A673 (cell line): ENCODE data around the gene PLTP. TPM values are rescaled to one million over a fixed set of nuclear protein-coding genes. Genes with fewer than 3 reads are reported as not detected.

Source experiments
- BruUV-seq: library from RNA; stranded (reverse); fragments of 400-500 nt; replicated peaks from 2 replicates; lab custom pipeline; 2021; lab: Mats Ljungman, UMichigan
- CTCF ChIA-PET: fragments of 300-600 bp; sonication (Branson Sonifier 250); formaldehyde crosslinking; loops from one replicate; lab custom pipeline; 2022; ENCODE audit warnings: antibody characterized with exemption; lab: Charles Lee
- POLR2A ChIA-PET: fragments of 300-600 bp; sonication (Branson Sonifier 250); formaldehyde crosslinking; loops from one replicate; lab custom pipeline; 2022; ENCODE audit warnings: antibody characterized with exemption; ENCODE audit not compliant: low non-redundant PET; lab: Charles Lee
- DNase-seq: peaks from one replicate; pipeline ENCODE4 v3.0.0-alpha.2; 2015; ENCODE audit warnings: low spot score
- H3K27ac ChIP-seq: fragments of 200-600 bp; sonication (generic); 2 replicates; pipeline ENCODE4 v1.5.1; 2016; ENCODE audit warnings: mixed run types, low read depth, mild to moderate bottlenecking, mixed read lengths, antibody characterized with exemption, low read length; ENCODE audit not compliant: poor library complexity, severe bottlenecking
- H3K27me3 ChIP-seq: fragments of 200-600 bp; sonication (generic); replicated peaks from 2 replicates; pipeline ENCODE4 v1.6.1; 2017; ENCODE audit warnings: mixed run types, low read depth, mild to moderate bottlenecking, mixed read lengths, antibody characterized with exemption, low read length; ENCODE audit not compliant: insufficient read depth, poor library complexity
- H3K36me3 ChIP-seq: fragments of 200-600 bp; sonication (generic); 2 replicates; pipeline ENCODE4 v1.6.1; 2016; ENCODE audit warnings: mixed run types, mild to moderate bottlenecking, mixed read lengths, antibody characterized with exemption, low read length; ENCODE audit not compliant: insufficient read depth, poor library complexity, severe bottlenecking
- H3K4me1 ChIP-seq: fragments of 200-600 bp; sonication (generic); 2 replicates; pipeline ENCODE4 v1.6.1; 2017; ENCODE audit warnings: mixed run types, mild to moderate bottlenecking, mixed read lengths, antibody characterized with exemption, low read length; ENCODE audit not compliant: insufficient read depth, poor library complexity, severe bottlenecking
- H3K4me3 ChIP-seq: fragments of 200-600 bp; sonication (generic); 2 replicates; pipeline ENCODE4 v1.5.1; 2016; ENCODE audit warnings: low read depth, mixed run types, mild to moderate bottlenecking, mixed read lengths, low read length; ENCODE audit not compliant: poor library complexity, severe bottlenecking
- H3K9me3 ChIP-seq: fragments of 200-600 bp; sonication (generic); 2 replicates; pipeline ENCODE4 v1.6.1; 2016; ENCODE audit warnings: mixed run types, low read depth, mild to moderate bottlenecking, mixed read lengths, antibody characterized with exemption, low read length; ENCODE audit not compliant: poor library complexity, severe bottlenecking
- CTCF ChIP-seq: fragments of 300-800, 200-600 bp; sonication (generic); conservative IDR thresholded peaks from 2 replicates; pipeline ENCODE4 v1.5.1; 2017; ENCODE audit warnings: low read depth, mild to moderate bottlenecking, antibody characterized with exemption, low read length, moderate library complexity, mixed read lengths
- EZH2 ChIP-seq: fragments of 200-600 bp; sonication (generic); IDR thresholded peaks from 2 replicates; pipeline ENCODE4 v1.6.1; 2017; ENCODE audit warnings: borderline replicate concordance, low read depth, mild to moderate bottlenecking, mixed read lengths, antibody characterized with exemption, low read length; ENCODE audit not compliant: poor library complexity, severe bottlenecking
- intact Hi-C: fragments of 100-400 bp; cut with micrococcal nuclease; formaldehyde crosslinking; loops from one replicate; pipeline ENCODE4 v1.10.0; 2022; ENCODE audit not compliant: unreplicated experiment
- total RNA-seq: library from RNA; stranded (reverse); gene quantifications from 2 replicates; pipeline ENCODE4 v1.2.3, GENCODE V29; 2021

The PLTP gene
- total RNA-seq, 1 experiment from 2014 or later, result 58.3 TPM

GRCh38 chr20:45909336-45909808 is 2.6 kb downstream of the PLTP start:
- ChIA-PET POLR2A (interaction anchor here (0.5 kb wide), 1 partner anchor 22 kb away, joined by 11 read pairs; no protein-coding TSS in a partner anchor), CTCF (no interaction called here)
- H3K4me3 ChIP-seq, result no peak overlapping the region
- H3K27ac ChIP-seq, result no peak overlapping the region
- peaks cover 25% of the 10 kb centered on the region for H3K36me3 ChIP-seq
- no peak for DNase-seq
- peaks cover 17% of the 10 kb centered on the region for H3K4me1 ChIP-seq
- no peak for TF ChIP-seq EZH2
- TF ChIP-seq CTCF, result no peak
- no peaks in the 10 kb centered on the region for H3K9me3 ChIP-seq
- intact Hi-C loops, result no loop called here
- BruUV-seq, result no TSS peak
- no peaks in the 10 kb centered on the region for H3K27me3 ChIP-seq

- Histone ChIP-seq H3K4me1 (peaks cover 17% of the 10 kb centered on the region), H3K9me3 (no peaks in the 10 kb centered on the region), H3K27ac (no peak overlapping the region), H3K36me3 (peaks cover 30% of the 10 kb centered on the region), H3K4me3 (no peak overlapping the region), H3K27me3 (no peaks in the 10 kb centered on the region)
- DNase-seq, result no peak
- no TSS peak for BruUV-seq
- intact Hi-C loops, result no loop called here
- no peak for TF ChIP-seq EZH2
- no peak for TF ChIP-seq CTCF
- POLR2A ChIA-PET, result no interaction called here
- CTCF ChIA-PET, result no interaction called here
These were observed 3.9 kb downstream of the PLTP start for GRCh38 chr20:45908084-45908483.

- Histone ChIP-seq H3K27me3 (no peaks in the 10 kb centered on the region), H3K36me3 (peaks cover 30% of the 10 kb centered on the region), H3K4me1 (peaks cover 15% of the 10 kb centered on the region), H3K4me3 (no peak overlapping the region), H3K9me3 (no peaks in the 10 kb centered on the region), H3K27ac (no peak overlapping the region)
- no peak for DNase-seq
- no peak for TF ChIP-seq EZH2
- no peak for TF ChIP-seq CTCF
- intact Hi-C loops, result no loop called here
- no TSS peak for BruUV-seq
- ChIA-PET CTCF (no interaction called here), POLR2A (no interaction called here)
These were observed 4.6 kb downstream of the PLTP start for GRCh38 chr20:45907219-45907948.
